Measurements from ENCODE around the gene ZNF530.

GRCh38 chr19:57620673-57621348 lies 21.1 kb downstream of the ZNF530 start:
- TF ChIP-seq CTCF (conservative IDR thresholded peaks at IDR 0.05; ENCODE audit: low read depth in 2 of 2) (no peak), EZH2phosphoT487 (IDR thresholded peaks at IDR 0.05; ENCODE audit: unreplicated experiment) (no peak), POLR2AphosphoS5 (IDR thresholded peaks at IDR 0.05; ENCODE audit: low read depth) (no peak), REST (IDR thresholded peaks at IDR 0.05; ENCODE audit: unreplicated experiment) (no peak)

All from GM23338 (cell line).